H9 (cell line): ENCODE results near the gene FTO. TPM values are rescaled to one million over a fixed set of nuclear protein-coding genes. Genes with fewer than 3 reads are reported as not detected.
"Not testable (repeated sequence)": the region's sequence is repeated elsewhere in the genome, so short reads cannot be mapped to it uniquely, and the experiment has no call there.

Experiments used
- DNase-seq: peaks from one replicate; pipeline ENCODE4 v3.0.0-alpha.2; 2017
- H2AFZ ChIP-seq: one replicate; pipeline ENCODE4 v1.6.1; 2013; ENCODE audit warnings: mild to moderate bottlenecking, low read length, control low read depth, moderate library complexity
- H2AK5ac ChIP-seq: 2 replicates; pipeline ENCODE4 v1.6.1; 2013; ENCODE audit warnings: low read length, control low read depth, mixed read lengths; ENCODE audit not compliant: insufficient read length
- H2BK120ac ChIP-seq: one replicate; pipeline ENCODE4 v1.6.1; 2013; ENCODE audit warnings: low read depth, mild to moderate bottlenecking, low read length, control low read depth, inconsistent platforms; ENCODE audit not compliant: poor library complexity, severe bottlenecking
- H2BK12ac ChIP-seq: 2 replicates; pipeline ENCODE4 v1.6.1; 2013; ENCODE audit warnings: low read length, control low read depth, mixed read lengths, low read depth; ENCODE audit not compliant: insufficient read length
- H2BK15ac ChIP-seq: 2 replicates; pipeline ENCODE4 v1.6.1; 2013; ENCODE audit warnings: low read depth, low read length, control low read depth
- H2BK20ac ChIP-seq: one replicate; pipeline ENCODE4 v1.6.1; 2013; ENCODE audit warnings: low read depth, mild to moderate bottlenecking, low read length, control low read depth, inconsistent platforms; ENCODE audit not compliant: poor library complexity, severe bottlenecking
- H2BK5ac ChIP-seq: 2 replicates; pipeline ENCODE4 v1.6.1; 2013; ENCODE audit warnings: low read length, control low read depth, mixed read lengths; ENCODE audit not compliant: insufficient read length
- H3K14ac ChIP-seq: 2 replicates; pipeline ENCODE4 v1.6.1; 2013; ENCODE audit warnings: low read length, control low read depth; ENCODE audit not compliant: insufficient read depth
- H3K18ac ChIP-seq: 2 replicates; pipeline ENCODE4 v1.6.1; 2013; ENCODE audit warnings: low read depth, mild to moderate bottlenecking, mixed read lengths, low read length, control low read depth; ENCODE audit not compliant: insufficient read length
- H3K23ac ChIP-seq: 2 replicates; pipeline ENCODE4 v1.6.1; 2013; ENCODE audit warnings: low read length, control low read depth, mixed read lengths, low read depth; ENCODE audit not compliant: insufficient read length
- H3K23me2 ChIP-seq: 2 replicates; pipeline ENCODE4 v1.6.1; 2013; ENCODE audit warnings: low read depth, mild to moderate bottlenecking, mixed read lengths, low read length, control low read depth; ENCODE audit not compliant: insufficient read length, poor library complexity, severe bottlenecking
- H3K27ac ChIP-seq: 2 replicates; pipeline ENCODE4 v1.5.1; 2013; ENCODE audit warnings: low read length, control low read depth, mixed read lengths, low read depth; ENCODE audit not compliant: insufficient read length
- H3K27me3 ChIP-seq: 2 replicates; pipeline ENCODE4 v1.6.1; 2013; ENCODE audit warnings: low read length, control low read depth, inconsistent platforms; ENCODE audit not compliant: insufficient read depth
- H3K4ac ChIP-seq: 2 replicates; pipeline ENCODE4 v1.6.1; 2013; ENCODE audit warnings: low read depth, mild to moderate bottlenecking, control low read depth, inconsistent platforms, low read length, moderate library complexity
- H3K4me1 ChIP-seq: 2 replicates; pipeline ENCODE4 v1.6.1; 2013; ENCODE audit warnings: low read length, control low read depth, inconsistent platforms; ENCODE audit not compliant: insufficient read depth
- H3K4me2 ChIP-seq: 2 replicates; pipeline ENCODE4 v1.6.1; 2013; ENCODE audit warnings: low read length, control low read depth, mixed read lengths; ENCODE audit not compliant: insufficient read length, insufficient read depth
- H3K56ac ChIP-seq: 2 replicates; pipeline ENCODE4 v1.6.1; 2013; ENCODE audit warnings: low read depth, mild to moderate bottlenecking, mixed read lengths, low read length, control low read depth; ENCODE audit not compliant: insufficient read length
- H3K79me1 ChIP-seq: 2 replicates; pipeline ENCODE4 v1.6.1; 2013; ENCODE audit warnings: low read depth, mild to moderate bottlenecking, moderate library complexity, low read length, control low read depth, inconsistent platforms; ENCODE audit not compliant: insufficient read depth, poor library complexity, severe bottlenecking
- H3K79me2 ChIP-seq: 2 replicates; pipeline ENCODE4 v1.6.1; 2013; ENCODE audit warnings: low read length, control low read depth, inconsistent platforms; ENCODE audit not compliant: insufficient read depth
- H3K9ac ChIP-seq: 2 replicates; pipeline ENCODE4 v1.6.1; 2013; ENCODE audit warnings: low read length, control low read depth, mixed read lengths; ENCODE audit not compliant: insufficient read length; ENCODE audit errors: extremely low read depth
- H3K9me3 ChIP-seq: one replicate; pipeline ENCODE4 v1.6.1; 2013; ENCODE audit warnings: low read depth, low read length, inconsistent platforms; ENCODE audit not compliant: control insufficient read depth
- H3T11ph ChIP-seq: one replicate; pipeline ENCODE4 v1.6.1; 2013; ENCODE audit warnings: mild to moderate bottlenecking, low read length, control low read depth, inconsistent platforms
- H4K20me1 ChIP-seq: one replicate; pipeline ENCODE4 v1.6.1; 2013; ENCODE audit not compliant: control insufficient read depth, insufficient read length, insufficient read depth
- H4K5ac ChIP-seq: 2 replicates; pipeline ENCODE4 v1.6.1; 2013; ENCODE audit warnings: low read depth, mild to moderate bottlenecking, mixed read lengths, low read length, control low read depth; ENCODE audit not compliant: insufficient read length
- H4K8ac ChIP-seq: replicated peaks from 2 replicates; pipeline ENCODE4 v1.6.1; 2013; ENCODE audit warnings: low read length, control low read depth, mixed read lengths, low read depth; ENCODE audit not compliant: insufficient read length
- H4K91ac ChIP-seq: 2 replicates; pipeline ENCODE4 v1.6.1; 2013; ENCODE audit warnings: low read depth, mild to moderate bottlenecking, moderate library complexity, mixed read lengths, low read length, control low read depth; ENCODE audit not compliant: insufficient read length
- H3K27ac Mint-ChIP-seq, 3 experiments: 2 replicates in 2 of 3; 3 replicates in 1 of 3; pipeline ENCODE4 v1.8.0; 2020 to 2021; ENCODE audit warnings: mixed read lengths in 3 of 3, mild to moderate bottlenecking in 1 of 3, moderate library complexity in 1 of 3
- H3K27me3 Mint-ChIP-seq: 2 replicates; pipeline ENCODE4 v1.8.0; 2021; ENCODE audit warnings: low read depth, mild to moderate bottlenecking, moderate library complexity, mixed read lengths
- H3K36me3 Mint-ChIP-seq, 3 experiments: 2 replicates in 2 of 3; 3 replicates in 1 of 3; pipeline ENCODE4 v1.8.0; 2020 to 2021; ENCODE audit warnings: low read depth in 3 of 3, mixed read lengths in 3 of 3; ENCODE audit not compliant: insufficient read depth in 1 of 3
- H3K4me1 Mint-ChIP-seq, 2 experiments: 2 replicates each; pipeline ENCODE4 v1.8.0; 2020; ENCODE audit warnings: mixed read lengths in 2 of 2
- H3K4me3 Mint-ChIP-seq, 2 experiments: 2 replicates in 1 of 2; 3 replicates in 1 of 2; pipeline ENCODE4 v1.8.0; 2020 to 2021; ENCODE audit warnings: mild to moderate bottlenecking in 2 of 2, mixed read lengths in 2 of 2, moderate library complexity in 1 of 2
- H3K9me3 Mint-ChIP-seq, 2 experiments: 2 replicates in 1 of 2; 3 replicates in 1 of 2; pipeline ENCODE4 v1.8.0; 2020; ENCODE audit warnings: mild to moderate bottlenecking in 2 of 2, mixed read lengths in 2 of 2, moderate library complexity in 1 of 2
- WGBS: extraction: QIAGEN DNeasy Blood & Tissue Kit; methylation state at CpG from one replicate; pipeline ENCODE4 v1.1.7; 2013; ENCODE audit warnings: missing lambda C conversion rate, low lambda C conversion rate, mixed read lengths; ENCODE audit not compliant: insufficient read length; ENCODE audit errors: extremely low coverage; 5-methylcytosine and 5-hydroxymethylcytosine counted together
- total RNA-seq: library from RNA; stranded (reverse); gene quantifications from 2 replicates; pipeline ENCODE4 v1.2.1, GENCODE V29; 2021
- TF ChIP-seq, protein P1 (sequence below): fragments of 200-600 bp; sonication (generic); conservative IDR thresholded peaks from 3 replicates; pipeline ENCODE4 v1.8.0; 2021; ENCODE audit warnings: antibody characterized with exemption, mild to moderate bottlenecking

The FTO gene
- total RNA-seq, 1 experiment from 2014 or later: 67.9 TPM

DNA sequence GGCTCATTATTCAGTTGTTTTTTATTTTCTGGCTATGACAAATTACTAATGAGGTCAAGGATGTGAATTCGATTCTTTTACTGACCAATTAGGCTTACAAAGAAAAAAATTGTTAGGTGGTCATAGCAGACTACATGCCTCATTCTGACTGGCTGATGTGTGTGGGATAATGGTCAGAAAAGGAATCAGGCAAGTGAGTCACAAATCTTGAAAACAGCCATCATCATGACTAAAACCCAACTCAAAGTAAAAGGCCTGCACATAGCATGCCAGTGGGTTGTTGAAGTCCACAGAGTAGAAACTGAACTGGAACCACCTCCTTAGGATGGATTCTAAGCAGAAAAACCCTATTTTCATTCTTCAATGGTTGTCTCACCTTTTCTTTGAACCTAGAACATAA is 8.9 kb upstream of the FTO start:
- no peaks in the 10 kb centered on the region for H3K9me3 ChIP-seq
- Mint-ChIP-seq H3K4me3 (no peak overlapping the region), H3K36me3 (peaks cover 17 to 33% (median 27%) of the 10 kb centered on the region in 3 experiments), H3K27me3 (no peaks in the 10 kb centered on the region), H3K27ac (peak overlapping the region in 1 of 3 experiments; percentile 14; a peak in 1 of 7 replicates), H3K4me1 (no peaks in the 10 kb centered on the region), H3K9me3 (peaks cover 8 to 16% of the 10 kb centered on the region in 2 experiments; a peak in 4 of 5 replicates)
- H4K20me1 ChIP-seq: no peaks in the 10 kb centered on the region
- H2BK120ac ChIP-seq: no peak overlapping the region
- no peak overlapping the region for H4K91ac ChIP-seq
- no peak overlapping the region for H3K9ac ChIP-seq
- H3K27me3 ChIP-seq: no peaks in the 10 kb centered on the region
- H2BK12ac ChIP-seq: no peak overlapping the region
- H3K4me2 ChIP-seq: no peak overlapping the region
- WGBS: no CpG with 5 or more reads among the region's 1 CpG
- H3K14ac ChIP-seq: no peak overlapping the region
- H3K79me2 ChIP-seq: no peaks in the 10 kb centered on the region
- H3K4ac ChIP-seq: no peak overlapping the region
- H3K23me2 ChIP-seq: no peaks in the 10 kb centered on the region
- H2AK5ac ChIP-seq: no peak overlapping the region
- TF ChIP-seq, protein P1, sequence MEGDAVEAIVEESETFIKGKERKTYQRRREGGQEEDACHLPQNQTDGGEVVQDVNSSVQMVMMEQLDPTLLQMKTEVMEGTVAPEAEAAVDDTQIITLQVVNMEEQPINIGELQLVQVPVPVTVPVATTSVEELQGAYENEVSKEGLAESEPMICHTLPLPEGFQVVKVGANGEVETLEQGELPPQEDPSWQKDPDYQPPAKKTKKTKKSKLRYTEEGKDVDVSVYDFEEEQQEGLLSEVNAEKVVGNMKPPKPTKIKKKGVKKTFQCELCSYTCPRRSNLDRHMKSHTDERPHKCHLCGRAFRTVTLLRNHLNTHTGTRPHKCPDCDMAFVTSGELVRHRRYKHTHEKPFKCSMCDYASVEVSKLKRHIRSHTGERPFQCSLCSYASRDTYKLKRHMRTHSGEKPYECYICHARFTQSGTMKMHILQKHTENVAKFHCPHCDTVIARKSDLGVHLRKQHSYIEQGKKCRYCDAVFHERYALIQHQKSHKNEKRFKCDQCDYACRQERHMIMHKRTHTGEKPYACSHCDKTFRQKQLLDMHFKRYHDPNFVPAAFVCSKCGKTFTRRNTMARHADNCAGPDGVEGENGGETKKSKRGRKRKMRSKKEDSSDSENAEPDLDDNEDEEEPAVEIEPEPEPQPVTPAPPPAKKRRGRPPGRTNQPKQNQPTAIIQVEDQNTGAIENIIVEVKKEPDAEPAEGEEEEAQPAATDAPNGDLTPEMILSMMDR: no peak
- no peaks in the 10 kb centered on the region for H3K79me1 ChIP-seq
- H2BK15ac ChIP-seq: no peak overlapping the region
- no peaks in the 10 kb centered on the region for H3K4me1 ChIP-seq
- H2BK20ac ChIP-seq: no peak overlapping the region
- H2BK5ac ChIP-seq: no peak overlapping the region
- no peak overlapping the region for H4K5ac ChIP-seq
- no peak overlapping the region for H4K8ac ChIP-seq
- no peak overlapping the region for H3K18ac ChIP-seq
- no peak overlapping the region for H3K56ac ChIP-seq
- H3T11ph ChIP-seq: no peak overlapping the region
- no peak for DNase-seq
- H3K27ac ChIP-seq: no peak overlapping the region
- no peak overlapping the region for H3K23ac ChIP-seq
- H2AFZ ChIP-seq: no peak overlapping the region

DNA sequence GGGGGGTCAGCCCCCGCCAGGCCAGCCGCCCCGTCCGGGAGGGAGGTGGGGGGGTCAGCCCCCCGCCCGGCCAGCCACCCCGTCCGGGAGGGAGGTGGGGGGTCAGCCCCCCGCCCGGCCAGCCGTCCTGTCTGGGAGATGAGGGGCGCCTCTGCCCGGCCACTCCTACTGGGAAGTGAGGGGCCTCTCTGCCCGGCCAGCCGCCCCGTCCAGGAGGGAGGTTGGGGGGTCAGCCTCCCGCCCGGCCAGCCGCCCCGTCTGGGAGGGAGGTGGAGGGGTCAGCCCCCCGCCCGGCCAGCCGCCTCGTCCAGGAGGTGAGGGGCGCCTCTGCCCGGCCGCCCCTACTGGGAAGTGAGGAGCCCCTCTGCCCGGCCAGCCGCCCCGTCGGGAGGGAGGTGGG is 5.7 kb upstream of the FTO start:
- H3K79me2 ChIP-seq, DNase-seq, H4K5ac ChIP-seq, H3K56ac ChIP-seq, H3K4ac ChIP-seq, H3K79me1 ChIP-seq, H2AFZ ChIP-seq, H3K4me3 Mint-ChIP-seq, H4K20me1 ChIP-seq, H3K23me2 ChIP-seq, H3K4me1 Mint-ChIP-seq, H2AK5ac ChIP-seq, H3K23ac ChIP-seq, H3K9me3 ChIP-seq, H3K27me3 Mint-ChIP-seq, H2BK120ac ChIP-seq, H3K4me2 ChIP-seq, H4K91ac ChIP-seq, H3K14ac ChIP-seq, H2BK20ac ChIP-seq, H3K27ac Mint-ChIP-seq, H2BK12ac ChIP-seq, H3K4me1 ChIP-seq, H2BK15ac ChIP-seq, H3K27ac ChIP-seq, H3T11ph ChIP-seq, H3K18ac ChIP-seq, H2BK5ac ChIP-seq, H3K9ac ChIP-seq, H4K8ac ChIP-seq, H3K27me3 ChIP-seq: not testable (repeated sequence)
- H3K36me3 Mint-ChIP-seq: peaks cover 19 to 31% (median 27%) of the 10 kb centered on the region in 3 experiments
- peaks cover 8 to 16% of the 10 kb centered on the region in 2 experiments; a peak in 4 of 5 replicates for H3K9me3 Mint-ChIP-seq
- WGBS: no CpG with 5 or more reads among the region's 31 CpGs
